Lower leg skin (tissue), 3 donors: ENCODE data around the gene AVP.

Experiments used
- CTCF ChIP-seq, 3 donors: fragments of 450-650 bp; IDR thresholded peaks; one replicate each; pipeline ENCODE4 v1.5.1; 2016; ENCODE audit warnings: antibody characterized with exemption in 3 of 3, mild to moderate bottlenecking in 3 of 3, moderate library complexity in 2 of 3
- POLR2A ChIP-seq, 2 donors: fragments of 450-650 bp; IDR thresholded peaks; one replicate each; pipeline ENCODE4 v1.6.1; 2016 to 2017; ENCODE audit warnings: antibody characterized with exemption in 2 of 2, mild to moderate bottlenecking in 1 of 2, moderate library complexity in 1 of 2

DNA sequence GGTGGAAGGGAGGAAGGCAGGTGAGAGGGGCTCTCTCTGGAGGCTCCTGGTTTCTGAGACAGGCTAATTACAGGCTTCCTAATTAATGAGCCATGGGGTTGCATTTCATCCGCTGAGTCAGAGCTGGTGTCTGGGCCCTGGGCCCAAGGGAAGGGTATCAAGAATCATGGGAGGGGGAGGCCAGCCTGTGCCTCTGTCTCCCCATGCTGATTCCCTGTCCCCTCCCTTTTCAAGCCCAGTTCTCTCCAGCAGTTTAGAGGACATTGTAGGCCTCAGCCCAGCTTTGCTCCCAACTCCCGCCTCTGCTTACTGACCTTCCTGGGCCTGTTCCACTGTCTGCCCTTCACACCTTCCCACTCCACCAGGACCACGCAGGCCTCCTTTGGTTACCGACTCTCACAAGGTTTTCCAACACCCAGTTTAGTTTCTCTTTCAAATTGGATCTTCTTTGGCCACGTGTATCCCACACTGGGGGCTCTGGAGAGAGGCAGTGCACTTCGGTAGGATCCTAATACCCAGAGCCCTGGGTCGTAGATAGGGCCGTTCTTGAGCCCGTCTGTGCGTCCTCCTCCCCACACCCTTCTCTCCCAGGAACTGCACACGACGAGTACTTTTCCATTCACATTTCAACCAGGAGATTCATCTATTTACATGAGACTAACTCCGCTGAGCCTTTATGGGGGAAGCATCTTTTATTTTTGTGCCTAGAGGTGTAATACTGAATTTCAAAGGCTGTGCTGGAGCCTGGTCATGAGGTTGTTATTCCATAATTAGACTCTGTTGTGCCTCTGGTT is 18.2 kb upstream of the AVP start:
- TF ChIP-seq CTCF (IDR thresholded peaks at IDR 0.05) (no peak), POLR2A (IDR thresholded peaks at IDR 0.05) (no peak)
